Heart left ventricle (tissue), 13 donors: ENCODE data around the gene BCAS1.

Experiments used
- CTCF ChIP-seq, 12 donors: fragments of 200-600 bp; sonication (generic) in 4 of 12; IDR thresholded peaks; one replicate each; pipeline versions ENCODE4 v1.5.0 to v1.8.0; 2018 to 2022; ENCODE audit warnings: antibody characterized with exemption in 12 of 12, mild to moderate bottlenecking in 5 of 12
- POLR2A ChIP-seq, 2 donors: fragments of 450-650 bp; IDR thresholded peaks; one replicate each; pipeline ENCODE4 v1.6.1; 2017; ENCODE audit warnings: antibody characterized with exemption in 2 of 2, mild to moderate bottlenecking in 2 of 2, moderate library complexity in 2 of 2
- donor health status: ischemic (EF 13 %, LVEDD 7.1; RV severe dilation, severe dysfunction).
- donor health status: DM: no; HTN: yes; CAD: no.
- donor health status: DM: no; HTN: no; CAD: no.
- donor health status: ischemic (EF 25% LVEDD 6.9; RV normal size, moderate dysfunction).
- donor health status: ischemic (EF 25% LVEDD 5.7; RV mildly dilated, moderate dysfunction).
- donor health status: ischemic (EF 35%, LVEDD 5.7; RV mildly dilated, moderate dysfunction).
- donor health status: nonischemic (EF 11% LVEDD 7.7; RV severe dilation, severe dysfunction).
- donor health status: DM: yes; HTN: yes; CAD: no.
- donor health status: PGD.
- donor health status: ischemic (EF 29% LVEDD 5.4; RV normal size, mild dysfunction).
- donor health status: nonischemic (EF 23%, LVEDD 6.1; RV moderate dilation, normal function).

- no peak for TF ChIP-seq CTCF (IDR thresholded peaks at IDR 0.05)
- TF ChIP-seq POLR2A (IDR thresholded peaks at IDR 0.05), result no peak
Measured at GRCh38 chr20:53963635-53964034, 106.8 kb downstream of the BCAS1 start.
